ENCODE data around the gene FBRSL1.

Gene FBRSL1

DNA sequence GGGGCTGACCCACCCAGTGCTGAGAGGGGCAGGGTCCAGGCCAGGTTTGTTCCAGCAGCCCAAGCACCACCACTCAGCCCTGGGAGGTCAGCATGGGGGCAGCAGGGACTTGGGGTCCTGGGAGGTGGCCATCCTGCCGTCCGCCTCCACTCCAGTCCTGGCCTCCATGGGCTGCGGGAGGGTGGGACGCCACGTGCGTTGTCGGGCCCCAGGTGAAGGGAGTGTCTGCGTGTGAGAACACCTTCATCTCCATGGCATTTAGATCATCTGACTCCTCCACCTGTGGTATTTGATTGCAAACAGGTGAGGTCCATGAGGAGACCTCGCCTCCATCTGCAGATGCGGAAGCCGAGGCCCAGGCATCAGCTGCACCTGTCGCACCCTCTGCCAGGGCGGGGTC is 44.1 kb downstream of the FBRSL1 start:
- DNase-seq (ENCODE audit: low read depth, low spot score), result no peak
- H3K27ac ChIP-seq, result no peak overlapping the region

DNA sequence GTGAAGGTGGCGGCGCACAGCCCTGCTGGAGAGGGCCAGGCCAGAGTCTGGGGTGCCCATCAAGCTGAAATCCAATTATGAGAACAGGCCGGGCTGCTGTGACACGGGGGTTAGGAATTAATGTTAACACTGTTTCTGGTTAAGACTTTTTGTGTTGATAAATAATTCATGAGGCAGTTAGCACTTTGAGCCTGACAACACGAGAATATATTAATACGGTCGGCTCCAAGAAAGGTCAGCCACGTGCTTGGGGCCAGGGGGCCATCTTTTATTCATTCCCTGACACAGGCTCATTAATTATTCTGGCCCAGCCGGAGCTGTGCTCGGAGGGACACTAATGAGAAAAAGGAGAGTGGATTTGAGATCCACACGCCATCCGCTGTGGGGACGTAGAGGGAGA is 45.1 kb downstream of the FBRSL1 start:
- DNase-seq (ENCODE audit: low read depth, low spot score), result no peak
- H3K27ac ChIP-seq, result no peak overlapping the region

DNA sequence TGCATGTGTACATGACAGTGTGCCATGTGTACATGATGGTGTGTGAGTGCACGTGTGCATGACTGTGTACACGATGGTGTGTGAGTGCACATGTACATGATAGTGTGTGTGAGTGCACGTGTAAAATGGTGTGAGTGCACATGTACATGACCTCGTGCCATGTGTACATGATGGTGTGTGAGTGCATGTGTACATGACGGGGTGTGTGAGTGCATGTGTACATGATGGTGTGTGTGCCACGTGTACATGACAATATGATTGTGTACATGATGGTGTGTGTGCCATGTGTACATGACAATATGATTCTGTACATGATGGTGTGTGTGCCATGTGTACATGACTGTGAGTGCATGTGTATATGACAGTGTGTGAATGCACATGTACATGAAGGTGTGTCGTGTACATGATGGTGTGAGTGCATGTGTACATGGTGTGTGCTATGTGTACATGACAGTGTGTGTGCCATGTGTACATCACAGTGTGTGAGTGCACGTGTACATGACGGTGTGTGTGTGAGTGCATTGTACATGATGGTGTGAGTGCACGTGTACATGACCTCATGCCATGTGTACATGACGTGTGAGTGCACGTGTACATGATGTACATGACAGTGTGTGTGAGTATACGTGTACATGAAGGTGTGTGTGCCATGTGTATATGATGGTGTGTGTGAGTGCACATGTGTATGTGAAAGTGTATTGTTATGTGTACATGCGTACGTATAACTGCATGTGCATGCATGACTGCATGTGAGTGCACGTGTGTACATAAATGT is 46.3 kb downstream of the FBRSL1 start:
- H3K27ac ChIP-seq, result no peak overlapping the region
- DNase-seq (ENCODE audit: low read depth, low spot score), result no peak

DNA sequence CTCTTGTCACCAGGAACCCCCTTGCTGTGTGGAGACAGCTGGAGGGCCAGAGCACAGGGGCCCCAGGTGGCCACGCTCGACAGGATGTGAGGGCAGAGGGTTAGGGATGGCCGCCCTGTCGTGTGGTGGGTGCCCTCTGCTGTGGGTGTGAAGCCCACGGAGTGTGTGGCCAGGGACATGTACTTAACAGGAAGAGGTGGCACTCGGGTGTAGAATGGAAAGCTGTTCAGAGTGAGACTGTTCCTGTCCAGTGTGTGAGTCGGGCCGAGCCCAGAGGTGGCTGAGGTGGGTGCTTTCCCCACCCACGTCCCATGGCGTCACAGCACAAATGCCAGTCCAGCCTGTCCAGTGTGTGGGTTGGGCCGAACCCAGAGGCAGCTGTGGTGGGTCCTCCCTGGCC is 47.1 kb downstream of the FBRSL1 start:
- no peak overlapping the region for H3K27ac ChIP-seq
- no peak for DNase-seq (ENCODE audit: low read depth, low spot score)

DNA sequence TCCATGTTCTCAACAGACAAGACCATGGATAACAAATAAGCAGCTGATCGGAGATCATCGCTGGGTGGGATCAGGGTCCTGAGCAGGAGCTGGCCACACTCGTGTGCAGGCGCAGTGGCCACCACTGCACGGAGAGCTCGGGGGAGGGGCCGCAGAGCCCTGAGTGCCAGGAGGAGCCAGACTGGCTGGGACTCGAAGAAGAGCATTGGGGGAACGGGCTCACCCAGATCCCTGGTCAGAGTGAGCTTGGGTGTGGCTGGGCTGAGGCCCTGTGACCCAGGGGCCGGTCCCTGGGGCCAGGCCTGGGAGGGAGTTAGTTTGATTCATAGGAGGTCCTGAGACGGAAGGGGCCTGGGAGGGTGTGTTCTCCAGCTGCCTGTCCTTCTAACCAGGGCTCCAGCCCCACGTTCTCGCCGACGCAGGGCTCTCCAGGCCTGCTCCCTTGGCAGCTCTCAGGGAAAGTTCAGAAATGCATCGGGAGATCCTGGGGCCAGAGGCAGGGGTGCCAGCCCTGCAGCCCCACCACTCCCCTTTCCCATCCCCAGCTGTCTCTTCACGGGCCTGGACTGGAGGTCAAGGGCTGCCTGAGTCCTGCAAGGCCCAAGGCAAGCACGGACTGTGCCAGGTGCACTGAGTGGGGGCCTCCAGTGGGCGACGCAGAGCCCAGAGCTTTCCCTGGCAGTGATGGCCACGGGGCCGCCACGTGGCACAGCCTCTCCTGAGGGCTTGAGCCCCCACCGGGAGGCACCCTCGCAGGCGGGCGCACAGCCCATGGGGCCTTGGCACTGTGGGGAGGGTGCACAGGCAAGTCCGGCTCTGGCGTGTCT is 48.1 kb downstream of the FBRSL1 start:
- no peak overlapping the region for H3K27ac ChIP-seq
- DNase-seq (ENCODE audit: low read depth, low spot score), result no peak

DNA sequence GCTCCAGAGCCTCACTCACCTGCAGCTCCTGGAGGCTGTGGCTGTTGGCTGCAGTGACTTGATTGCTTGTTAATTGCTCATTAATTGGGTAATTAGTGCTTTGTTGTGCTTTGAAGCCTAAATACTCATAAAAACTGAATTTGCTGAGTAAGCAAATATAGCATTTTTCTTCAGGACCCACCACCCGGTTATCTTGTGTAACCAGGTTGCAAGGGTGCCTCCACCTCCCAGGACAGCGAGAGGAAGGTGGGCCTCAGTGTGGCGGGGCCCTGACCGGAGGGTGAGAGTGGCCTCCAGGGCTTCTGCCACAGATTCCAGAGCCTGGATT is 48.7 kb downstream of the FBRSL1 start:
- no peak for DNase-seq (ENCODE audit: low read depth, low spot score)
- no peak overlapping the region for H3K27ac ChIP-seq

DNA sequence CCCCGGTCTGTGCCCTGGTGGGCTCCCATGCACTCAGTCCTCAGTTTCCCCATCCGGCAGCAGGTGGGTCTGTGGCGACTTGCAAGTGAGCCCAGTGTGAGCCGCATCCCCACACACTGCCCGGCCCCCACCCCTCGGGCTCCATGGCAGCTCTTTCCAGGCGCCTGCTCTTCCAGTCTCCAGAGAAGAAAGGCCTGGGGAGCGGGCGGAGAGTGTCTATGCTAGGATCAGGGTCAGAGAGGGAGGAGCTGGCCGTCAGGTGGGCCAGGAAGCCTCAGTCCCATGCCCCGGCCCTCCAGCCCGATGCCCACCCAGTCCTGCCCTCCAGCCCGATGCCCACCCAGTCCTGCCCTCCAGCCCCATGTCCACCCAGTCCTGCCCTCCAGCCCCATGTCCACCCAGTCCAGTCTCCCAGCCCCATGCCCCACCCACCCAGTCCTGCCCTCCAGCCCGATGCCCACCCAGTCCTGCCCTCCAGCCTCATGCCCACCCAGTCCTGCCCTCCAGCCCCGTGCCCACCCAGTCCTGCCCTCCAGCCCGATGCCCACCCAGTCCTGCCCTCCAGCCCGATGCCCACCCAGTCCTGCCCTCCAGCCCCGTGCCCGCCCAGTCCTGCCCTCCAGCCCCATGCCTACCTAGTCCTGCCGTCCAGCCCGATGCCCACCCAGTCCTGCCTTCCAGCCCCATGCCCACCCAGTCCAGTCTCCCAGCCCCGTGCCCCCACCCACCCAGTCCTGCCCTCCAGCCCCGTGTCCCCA is 49.2 kb downstream of the FBRSL1 start:
- DNase-seq (ENCODE audit: low read depth, low spot score), result no peak
- H3K27ac ChIP-seq, result no peak overlapping the region

DNA sequence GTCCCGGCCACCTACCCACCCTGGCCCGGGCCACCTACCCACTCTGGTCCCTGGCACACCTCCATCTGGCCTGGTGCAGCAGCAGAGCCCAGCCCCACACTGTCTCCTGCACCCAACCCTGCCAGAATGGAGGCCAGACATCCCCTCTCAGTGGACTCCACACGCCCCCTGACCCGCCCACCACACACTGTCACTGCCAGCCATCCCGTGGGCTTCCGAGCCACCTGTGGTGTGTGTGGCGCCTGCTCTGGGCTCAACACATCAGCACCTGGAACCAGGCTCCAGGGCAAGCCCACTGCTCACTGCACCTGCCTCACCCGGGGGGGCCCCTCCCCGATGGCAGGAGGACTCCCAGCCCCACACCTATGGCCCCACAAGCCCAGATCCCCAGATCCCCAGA is 50.5 kb downstream of the FBRSL1 start:
- no peak overlapping the region for H3K27ac ChIP-seq
- no peak for DNase-seq (ENCODE audit: low read depth, low spot score)

DNA sequence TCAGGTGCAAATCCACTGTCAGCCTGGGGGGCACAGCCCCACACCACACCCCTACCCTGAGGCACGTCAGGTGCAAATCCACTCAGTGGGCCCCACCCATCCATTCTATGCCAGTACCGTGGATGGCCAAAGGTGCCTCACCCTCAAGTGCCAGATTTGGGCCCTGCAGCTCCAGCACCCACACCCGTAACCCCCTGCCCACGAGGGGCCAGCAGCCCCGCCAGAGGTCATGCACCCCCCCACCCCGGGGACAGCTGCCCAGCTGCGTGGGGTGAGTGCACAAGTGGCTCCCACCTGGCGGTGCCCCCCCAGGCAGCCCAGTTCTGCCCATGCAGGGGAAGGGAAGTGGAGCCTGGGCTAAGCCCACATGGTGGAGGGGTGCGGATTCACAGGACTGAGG is 51.2 kb downstream of the FBRSL1 start:
- no peak for DNase-seq (ENCODE audit: low read depth, low spot score)
- no peak overlapping the region for H3K27ac ChIP-seq

DNA sequence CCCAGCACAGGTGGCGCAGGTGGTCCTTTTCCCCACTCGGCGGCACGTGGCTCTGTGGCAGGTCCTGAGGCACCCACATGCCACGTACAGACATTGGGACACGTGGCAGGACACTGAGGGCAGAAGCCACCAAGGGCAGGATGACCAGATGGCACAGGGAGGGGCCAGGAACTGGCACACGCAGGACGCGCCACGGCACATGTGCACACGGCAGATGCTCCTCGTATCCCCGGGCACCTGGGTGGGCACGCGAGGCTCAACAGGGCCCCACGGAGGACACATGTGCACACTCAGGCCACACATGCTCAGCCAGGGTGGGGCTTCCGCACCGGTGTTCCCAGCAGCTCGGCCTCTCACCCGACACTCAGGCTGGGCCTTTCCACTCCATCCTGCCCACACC is 52.0 kb downstream of the FBRSL1 start:
- no peak for DNase-seq (ENCODE audit: low read depth, low spot score)
- H3K27ac ChIP-seq, result no peak overlapping the region

DNA sequence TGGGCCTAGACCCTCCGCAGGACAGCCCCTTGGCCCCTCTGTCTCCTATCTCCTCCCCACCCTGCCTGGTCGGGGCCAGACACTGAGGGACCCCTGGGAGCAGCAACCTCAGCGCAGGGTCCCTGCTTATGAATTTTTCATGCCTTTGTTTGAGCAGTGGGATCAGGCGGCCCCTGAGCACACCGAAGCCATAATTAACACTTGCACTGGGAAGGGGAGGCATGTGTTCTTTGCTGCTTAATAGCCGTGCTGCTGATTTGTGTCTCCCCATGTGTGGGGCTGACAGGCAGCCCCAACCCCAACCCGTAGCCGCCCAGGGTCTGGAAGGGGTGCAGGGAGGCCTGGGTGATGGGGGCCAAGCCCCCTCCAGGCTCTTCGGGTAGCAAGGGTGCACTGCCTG is 52.7 kb downstream of the FBRSL1 start:
- H3K27ac ChIP-seq, result no peak overlapping the region
- no peak for DNase-seq (ENCODE audit: low read depth, low spot score)

DNA sequence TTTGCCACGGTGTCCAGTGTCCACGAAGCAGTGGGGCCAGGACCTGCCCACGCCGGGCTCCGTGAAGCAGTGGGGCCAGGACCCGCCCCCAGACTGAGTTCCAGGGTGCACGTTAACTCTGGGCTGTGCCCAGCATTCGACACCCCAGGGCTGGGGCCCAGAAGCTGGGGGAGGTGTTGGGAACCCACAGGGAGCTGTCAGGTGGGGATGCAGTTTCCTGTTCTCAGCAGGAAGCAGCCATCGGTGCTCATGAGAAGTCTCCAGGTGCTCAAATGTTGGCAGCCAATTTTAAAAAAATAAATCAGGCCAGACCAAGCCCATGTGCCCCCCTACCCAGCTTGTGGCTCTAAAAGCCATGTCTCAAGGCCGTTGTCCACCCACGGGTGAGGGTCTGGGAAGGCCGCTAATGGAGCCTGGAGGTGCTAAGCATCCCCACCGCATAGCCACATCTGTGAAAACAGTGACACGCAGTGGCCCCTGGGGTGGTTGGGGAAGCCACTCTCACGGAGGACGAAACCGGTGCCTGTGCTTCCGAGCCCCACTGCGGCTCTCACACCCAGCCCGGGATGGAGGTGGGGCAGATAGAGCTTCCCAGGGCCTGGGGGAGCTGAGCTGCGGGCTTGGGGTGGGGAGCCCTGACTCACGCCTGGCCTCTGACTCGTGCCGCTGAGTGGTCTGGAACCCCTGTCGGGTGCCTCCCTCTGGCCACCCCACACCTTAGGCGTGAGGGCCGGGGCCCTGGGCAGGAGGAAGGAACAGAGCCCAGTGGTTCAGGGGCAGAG is 53.5 kb downstream of the FBRSL1 start:
- DNase-seq (ENCODE audit: low read depth, low spot score), result no peak
- H3K27ac ChIP-seq, result no peak overlapping the region

DNA sequence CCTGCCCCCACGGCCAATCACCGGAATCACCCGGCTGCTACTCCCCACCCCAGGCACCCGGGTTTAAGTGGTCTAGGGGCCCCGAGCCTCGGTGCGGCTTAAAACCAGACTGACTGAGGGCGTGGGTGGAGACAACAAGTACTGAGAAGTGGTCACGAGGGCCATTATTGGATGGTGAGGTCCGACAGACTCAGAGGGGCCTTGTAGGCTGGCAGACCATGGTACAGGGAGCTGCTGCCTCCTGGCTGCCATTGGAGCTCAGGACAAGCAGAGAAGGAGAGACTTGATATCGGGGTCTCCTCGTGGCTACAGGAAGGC is 54.1 kb downstream of the FBRSL1 start:
- DNase-seq (ENCODE audit: low read depth, low spot score), result no peak
- no peak overlapping the region for H3K27ac ChIP-seq

DNA sequence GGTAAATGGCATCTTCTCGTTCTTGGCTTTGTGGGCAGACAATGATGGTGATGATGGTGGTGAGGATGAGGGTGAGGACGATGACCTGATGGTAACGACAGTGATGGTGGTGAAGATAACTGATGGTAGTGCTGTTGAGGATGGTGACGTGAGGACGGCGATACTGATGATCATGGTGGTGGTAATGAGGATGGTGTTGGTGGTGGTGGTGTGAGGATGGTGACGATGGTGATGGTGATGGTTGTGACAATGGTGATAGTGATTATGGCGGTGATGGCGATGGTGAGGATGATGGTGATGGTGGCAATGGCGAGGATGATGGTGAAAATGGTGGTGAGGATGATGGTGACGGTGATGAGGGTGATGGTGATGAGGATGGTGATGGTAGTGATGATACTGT is 54.5 kb downstream of the FBRSL1 start:
- DNase-seq (ENCODE audit: low read depth, low spot score), result no peak
- H3K27ac ChIP-seq, result no peak overlapping the region

DNA sequence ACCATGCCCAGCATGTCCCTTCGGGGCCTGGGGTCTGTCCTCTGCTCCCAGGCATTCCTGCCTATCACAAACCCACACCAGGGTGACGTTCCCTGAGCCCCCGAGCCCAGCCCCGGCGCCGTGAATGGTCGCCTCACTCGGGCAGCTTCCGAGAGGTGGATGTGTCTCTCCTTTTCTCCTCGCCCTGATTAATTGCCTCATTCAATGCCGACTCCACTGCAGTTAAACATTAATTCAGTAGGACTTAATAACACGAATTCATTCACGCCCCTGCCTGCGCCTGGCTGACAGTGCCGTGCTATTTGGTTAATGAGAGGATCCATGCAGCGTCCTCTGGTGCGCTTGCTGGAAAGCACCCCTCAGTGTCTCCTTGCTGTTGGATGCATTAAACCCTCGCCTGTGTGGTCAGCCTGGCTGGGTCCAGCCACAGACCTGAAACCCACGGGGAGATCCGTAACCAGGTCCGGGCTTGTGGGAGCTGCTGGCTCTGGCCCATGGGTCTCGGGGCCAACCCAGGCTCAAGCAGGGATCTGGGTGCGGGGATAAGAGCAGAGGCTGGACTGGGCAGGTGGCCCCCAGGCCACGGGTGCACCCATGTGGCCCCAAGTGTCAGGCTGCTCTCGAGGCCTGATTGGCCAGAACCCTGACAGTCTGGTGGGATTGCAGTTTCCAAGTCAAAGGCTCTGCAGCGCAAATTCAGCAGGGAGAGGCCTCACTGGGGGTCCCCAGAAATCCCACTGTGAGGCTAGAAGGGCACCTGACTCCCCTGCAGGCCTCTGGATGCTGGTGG is 55.4 kb downstream of the FBRSL1 start:
- DNase-seq (ENCODE audit: low read depth, low spot score), result no peak
- H3K27ac ChIP-seq, result no peak overlapping the region

DNA sequence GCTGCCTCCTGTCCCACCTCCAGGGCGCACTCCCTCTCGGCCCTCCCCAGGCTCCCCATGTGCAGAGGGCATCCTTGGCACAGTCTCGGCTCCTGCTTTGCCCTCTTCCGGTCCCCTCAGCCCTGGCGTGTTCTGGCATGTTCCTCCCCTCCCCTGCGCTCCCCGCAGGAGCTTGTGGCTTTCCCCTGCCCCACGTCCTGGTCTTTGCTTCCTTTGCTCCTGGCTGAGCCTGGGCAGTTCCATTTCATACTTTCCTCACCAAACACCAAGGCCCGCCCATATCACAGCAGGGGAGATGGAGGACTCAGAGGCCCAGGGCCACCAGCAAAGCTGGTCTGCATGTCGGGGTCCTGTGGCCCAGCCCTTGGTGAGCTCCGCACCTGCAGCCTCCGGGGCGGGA is 56.0 kb downstream of the FBRSL1 start:
- no peak for DNase-seq (ENCODE audit: low read depth, low spot score)
- no peak overlapping the region for H3K27ac ChIP-seq

DNA sequence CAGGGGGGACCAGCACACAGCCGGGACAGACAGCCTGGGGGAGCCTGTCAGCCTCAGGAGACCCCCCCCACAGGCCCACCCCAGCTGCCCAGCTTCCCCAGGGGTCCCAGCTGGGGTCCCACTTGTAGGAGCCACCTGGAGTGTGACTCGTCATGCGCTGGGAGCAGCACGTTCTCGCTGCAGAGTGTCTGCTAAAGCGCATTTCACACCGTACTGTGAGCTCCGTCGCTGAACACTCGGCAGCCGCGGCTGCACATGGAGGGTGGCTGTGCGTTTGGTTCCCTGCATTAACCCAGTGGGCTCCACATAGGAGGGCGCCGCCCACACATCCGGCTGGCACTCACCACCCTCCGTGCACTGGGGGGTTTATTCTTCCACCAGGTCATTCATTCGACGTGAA is 56.7 kb downstream of the FBRSL1 start:
- H3K27ac ChIP-seq, result no peak overlapping the region
- DNase-seq (ENCODE audit: low read depth, low spot score), result no peak

DNA sequence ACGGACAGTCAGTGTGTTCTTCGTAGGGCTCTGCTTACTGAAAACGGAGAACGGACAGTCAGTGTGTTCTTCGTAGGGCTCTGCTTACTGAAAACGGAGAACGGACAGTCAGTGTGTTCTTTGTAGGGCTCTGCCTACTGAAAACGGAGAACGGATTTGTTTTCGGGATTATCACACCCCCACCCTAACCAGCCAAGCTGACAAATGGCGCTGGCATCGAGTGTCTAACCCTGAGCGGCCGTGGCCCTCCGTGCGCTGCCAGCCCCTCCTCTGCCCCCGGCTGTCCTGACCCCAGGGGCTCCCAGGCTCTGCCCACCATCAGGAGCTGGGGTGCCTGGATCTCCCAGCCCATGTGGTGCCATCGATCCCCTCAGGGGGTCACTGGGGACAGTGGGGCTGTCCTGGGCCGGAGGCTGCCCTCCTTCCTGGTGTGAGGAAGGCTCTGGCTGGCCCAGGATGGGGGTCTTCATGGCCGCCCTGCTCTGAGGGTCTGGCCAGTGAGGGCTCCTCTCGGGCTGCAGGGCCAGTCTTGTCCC is 57.3 kb downstream of the FBRSL1 start:
- no peak for DNase-seq (ENCODE audit: low read depth, low spot score)

DNA sequence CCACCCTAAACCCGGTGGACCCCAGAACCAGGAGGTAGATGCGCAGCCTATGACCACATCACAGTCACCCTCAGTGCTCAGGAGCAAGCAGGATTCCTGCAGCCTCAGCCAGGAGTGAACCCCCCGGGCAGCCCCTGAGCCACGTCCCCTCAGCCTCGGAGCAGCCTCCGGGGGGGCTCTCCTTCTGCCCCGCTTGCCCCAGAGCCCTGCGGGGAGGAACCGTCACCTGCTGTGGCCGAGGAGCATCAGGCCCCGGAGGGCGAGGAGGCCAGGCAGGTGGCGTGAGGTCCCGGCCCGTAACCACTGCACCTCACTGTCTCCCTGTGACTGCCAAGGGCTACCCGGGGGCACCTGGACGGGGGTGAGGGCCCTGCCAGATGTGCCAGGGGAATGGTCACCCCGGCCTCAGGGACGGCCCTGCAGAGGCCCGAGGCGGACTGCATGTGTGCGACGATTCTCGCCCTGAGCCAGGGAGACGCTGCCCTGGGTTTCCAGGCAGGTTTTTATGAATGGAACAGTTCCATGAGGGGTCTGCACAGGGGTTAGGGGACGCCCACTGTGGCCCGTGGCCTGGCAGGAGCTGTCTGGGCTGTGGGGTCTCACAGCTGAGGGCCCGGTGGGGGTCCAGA is 58.6 kb downstream of the FBRSL1 start:
- DNase-seq (ENCODE audit: low read depth, low spot score), result no peak

More for the DNA sequence above, 57.3 kb downstream of the FBRSL1 start:
- no peak overlapping the region for H3K27ac ChIP-seq

More for the DNA sequence above, 58.6 kb downstream of the FBRSL1 start:
- no peak overlapping the region for H3K27ac ChIP-seq
